Heart right ventricle (tissue), 16 donors: Measurements from ENCODE around the gene MAN2A1. TPM values are rescaled to one million over a fixed set of nuclear protein-coding genes. Genes with fewer than 3 reads are reported as not detected.

Source experiments
- ATAC-seq, 8 donors: fragments of 200-7000 bp; cut with Tn5 transposase; one replicate each; pipeline ENCODE4 v1.9.1; 2020; ENCODE audit warnings: mild to moderate bottlenecking in 8 of 8, moderate library complexity in 8 of 8, moderate number of reproducible peaks in 1 of 8
- DNase-seq, 2 donors: peaks; one replicate each; pipeline ENCODE4 v3.0.0-alpha.2; 2020
- H3K27ac ChIP-seq, 10 donors: fragments of 200-600 bp; sonication (generic) in 2 of 10; one replicate each; pipeline versions ENCODE4 v1.5.0 to v1.8.0; 2020 to 2022; ENCODE audit warnings: mild to moderate bottlenecking in 3 of 10
- H3K27me3 ChIP-seq, 7 donors: fragments of 200-600 bp; one replicate each; pipeline ENCODE4 v1.8.0; 2021 to 2022; ENCODE audit warnings: mild to moderate bottlenecking in 2 of 7
- H3K36me3 ChIP-seq, 9 donors: fragments of 200-600 bp; sonication (generic) in 1 of 9; one replicate each; pipeline versions ENCODE4 v1.5.0 to v1.8.0; 2020 to 2022; ENCODE audit warnings: mild to moderate bottlenecking in 2 of 9
- H3K4me1 ChIP-seq, 9 donors: fragments of 200-600 bp; sonication (generic) in 1 of 9; one replicate each; pipeline versions ENCODE4 v1.5.0 to v1.8.0; 2020 to 2022; ENCODE audit warnings: mild to moderate bottlenecking in 4 of 9
- H3K4me3 ChIP-seq, 10 donors: fragments of 200-600 bp; sonication (generic) in 2 of 10; one replicate each; pipeline versions ENCODE4 v1.5.0 to v1.8.0; 2020 to 2022; ENCODE audit warnings: mild to moderate bottlenecking in 7 of 10, moderate library complexity in 2 of 10
- H3K9me3 ChIP-seq, 11 donors: fragments of 200-600 bp in 10 of 11; sonication (generic) in 2 of 11; one replicate each; pipeline versions ENCODE4 v1.5.0 to v1.8.0; 2013 to 2022; ENCODE audit warnings: mild to moderate bottlenecking in 2 of 11, control low read depth in 1 of 11, moderate library complexity in 1 of 11
- CTCF ChIP-seq, 9 donors: fragments of 200-600 bp; sonication (generic) in 2 of 9; IDR thresholded peaks; one replicate each; pipeline versions ENCODE4 v1.5.0 to v1.8.0; 2021 to 2022; ENCODE audit warnings: antibody characterized with exemption in 9 of 9, mild to moderate bottlenecking in 5 of 9, moderate library complexity in 1 of 9
- WGBS, 2 donors: extraction: QIAGEN DNeasy Blood & Tissue Kit; methylation state at CpG; one replicate each; pipeline ENCODE4 v1.1.7; 2013; ENCODE audit warnings: inconsistent platforms in 1 of 2; 5-methylcytosine and 5-hydroxymethylcytosine counted together
- intact Hi-C, 10 donors: fragments of 100-400 bp; cut with DNase I; formaldehyde crosslinking; loops; one replicate each; pipeline versions ENCODE4 v1.11.1 to v1.14.2; 2022
- polyA plus RNA-seq, 2 donors: library from polyadenylated mRNA; stranded (reverse); fragments of 200-250 nt; gene quantifications; one replicate each; pipeline ENCODE4 v1.2.3, GENCODE V29; 2013
- total RNA-seq, 10 donors: library from RNA; stranded (reverse); fragmentation: NEBNext Ultra II Directional in 3 of 10; extraction: Animal tissue kit (Norgen Biotek cat#: 25700) in 3 of 10; gene quantifications; one replicate each; pipeline versions ENCODE4 v1.2.1 to v1.2.4, GENCODE V29; 2021 to 2023
- donor health status: Arrhythmogenic right ventricular cardiomyopathy.
- donor health status: ischemic (EF 13 %, LVEDD 7.1; RV severe dilation, severe dysfunction).
- donor health status: healthy with polysubstance abuse.
- donor health status: DM: no; HTN: yes; CAD: no.
- donor health status: DM: no; HTN: no; CAD: no.
- donor health status: ischemic (EF 25% LVEDD 6.9; RV normal size, moderate dysfunction).
- donor health status: ischemic (EF 25% LVEDD 5.7; RV mildly dilated, moderate dysfunction).
- donor health status: healthy.
- donor health status: DM: yes; HTN: yes; CAD: no.
- donor health status: Ischemic cardiomyopathy.
- donor health status: ischemic (EF 35%, LVEDD 5.7; RV mildly dilated, moderate dysfunction).
- donor health status: nonischemic (EF 11% LVEDD 7.7; RV severe dilation, severe dysfunction).
- donor health status: DM: yes; HTN: yes; CAD: no.
- donor health status: PGD.
- donor health status: ischemic (EF 29% LVEDD 5.4; RV normal size, mild dysfunction).
- donor health status: nonischemic (EF 23%, LVEDD 6.1; RV moderate dilation, normal function).

MAN2A1 gene
- total and polyA plus RNA-seq, 12 donors = 2.9 to 16.1 (median 6.5) TPM

DNA sequence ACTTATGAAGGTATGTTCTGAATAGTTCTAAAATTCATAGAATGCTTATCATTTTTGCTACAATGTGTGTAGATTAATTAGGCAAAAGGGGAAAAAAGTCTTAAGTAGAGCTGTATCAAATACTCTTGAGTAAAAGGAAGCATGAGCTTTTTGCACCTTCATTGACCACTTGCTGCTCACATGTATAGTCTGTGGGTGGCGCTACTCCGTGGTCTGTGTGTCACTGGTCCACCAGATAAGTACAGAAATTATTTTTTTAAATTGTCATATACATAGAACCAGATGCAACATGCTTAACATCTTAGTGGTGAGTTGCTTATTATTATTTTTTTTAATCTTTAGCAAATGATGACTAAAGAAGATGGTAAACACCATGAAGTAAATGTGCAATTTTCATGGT lies 130.2 kb downstream of the MAN2A1 start:
- no peaks in the 10 kb centered on the region for H3K27me3 ChIP-seq
- TF ChIP-seq CTCF (IDR thresholded peaks at IDR 0.05) = no peak
- DNase-seq = no peak
- ATAC-seq = no peak
- no peaks in the 10 kb centered on the region for H3K9me3 ChIP-seq
- H3K27ac ChIP-seq = no peak overlapping the region
- H3K4me3 ChIP-seq = no peak overlapping the region
- WGBS, 2 donors = 46 to 70% methylated on average over 2 of the region's 2 CpGs
- H3K36me3 ChIP-seq = peaks cover 0 to 79% (median 8%) of the 10 kb centered on the region in 9 donors
- intact Hi-C loops = no loop called here
- no peaks in the 10 kb centered on the region for H3K4me1 ChIP-seq

DNA sequence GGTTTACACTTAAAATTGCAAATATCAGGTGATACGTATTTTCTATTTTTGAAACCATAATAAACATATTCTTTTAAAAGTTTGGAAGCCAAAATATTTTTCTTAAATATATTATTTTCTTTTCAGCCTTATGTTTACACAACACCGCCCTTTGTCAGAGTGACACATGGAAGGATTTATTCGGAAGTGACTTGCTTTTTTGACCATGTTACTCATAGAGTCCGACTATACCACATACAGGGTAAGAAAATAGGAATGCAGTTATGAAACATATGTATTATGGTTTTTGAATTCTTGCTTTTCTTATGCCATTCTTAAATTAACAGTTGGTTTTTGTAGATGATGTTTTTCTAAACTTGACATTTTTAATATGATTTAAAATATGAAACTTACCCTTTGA lies 133.9 kb downstream of the MAN2A1 start:
- no peak for ATAC-seq
- TF ChIP-seq CTCF (IDR thresholded peaks at IDR 0.05) = no peak
- no peak overlapping the region for H3K27ac ChIP-seq
- 98% methylated on average over 4 of the region's 4 CpGs for WGBS, 2 donors
- H3K27me3 ChIP-seq = no peaks in the 10 kb centered on the region
- H3K4me3 ChIP-seq = no peak overlapping the region
- no peak for DNase-seq
- intact Hi-C loops = no loop called here
- peaks cover 0 to 90% (median 10%) of the 10 kb centered on the region in 9 donors for H3K36me3 ChIP-seq
- no peaks in the 10 kb centered on the region for H3K4me1 ChIP-seq
- no peaks in the 10 kb centered on the region for H3K9me3 ChIP-seq

GRCh38 chr5:109825450-109825849 lies 135.7 kb downstream of the MAN2A1 start:
- no peak for DNase-seq
- TF ChIP-seq CTCF (IDR thresholded peaks at IDR 0.05) = no peak
- no peaks in the 10 kb centered on the region for H3K4me1 ChIP-seq
- H3K36me3 ChIP-seq = peaks cover 0 to 86% (median 10%) of the 10 kb centered on the region in 9 donors
- H3K4me3 ChIP-seq = no peak overlapping the region
- H3K27ac ChIP-seq = no peak overlapping the region
- no peak for ATAC-seq
- no peaks in the 10 kb centered on the region for H3K9me3 ChIP-seq
- H3K27me3 ChIP-seq = no peaks in the 10 kb centered on the region
- WGBS, 2 donors = 91 to 98% methylated on average over 1 of the region's 1 CpG
- intact Hi-C loops = no loop called here

DNA sequence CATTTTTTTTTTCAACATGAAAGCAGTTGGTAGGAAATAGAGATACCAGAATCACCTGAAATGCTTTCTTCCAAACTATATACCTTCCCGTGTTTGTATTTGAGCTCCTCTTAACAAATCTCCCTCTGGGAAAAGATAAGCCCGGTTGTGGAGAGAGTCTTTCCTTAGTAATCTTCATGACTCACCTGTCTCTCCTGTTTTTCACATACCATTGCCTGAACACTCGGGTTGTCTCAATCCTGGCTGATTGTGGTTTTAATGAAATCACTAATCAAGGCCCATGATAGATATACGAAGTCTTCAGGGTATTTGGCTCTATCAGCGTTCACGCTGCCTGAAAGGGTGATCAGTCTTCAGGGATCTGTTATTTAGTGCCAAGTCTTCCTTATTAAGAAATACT lies 136.7 kb downstream of the MAN2A1 start:
- TF ChIP-seq CTCF (IDR thresholded peaks at IDR 0.05) = no peak
- no peaks in the 10 kb centered on the region for H3K9me3 ChIP-seq
- H3K36me3 ChIP-seq = peaks cover 0 to 84% (median 10%) of the 10 kb centered on the region in 9 donors
- no peak overlapping the region for H3K27ac ChIP-seq
- WGBS, 2 donors = 81 to 89% methylated on average over 6 of the region's 6 CpGs
- DNase-seq = no peak
- ATAC-seq = no peak
- H3K27me3 ChIP-seq = no peaks in the 10 kb centered on the region
- intact Hi-C loops = no loop called here
- no peaks in the 10 kb centered on the region for H3K4me1 ChIP-seq
- no peak overlapping the region for H3K4me3 ChIP-seq

DNA sequence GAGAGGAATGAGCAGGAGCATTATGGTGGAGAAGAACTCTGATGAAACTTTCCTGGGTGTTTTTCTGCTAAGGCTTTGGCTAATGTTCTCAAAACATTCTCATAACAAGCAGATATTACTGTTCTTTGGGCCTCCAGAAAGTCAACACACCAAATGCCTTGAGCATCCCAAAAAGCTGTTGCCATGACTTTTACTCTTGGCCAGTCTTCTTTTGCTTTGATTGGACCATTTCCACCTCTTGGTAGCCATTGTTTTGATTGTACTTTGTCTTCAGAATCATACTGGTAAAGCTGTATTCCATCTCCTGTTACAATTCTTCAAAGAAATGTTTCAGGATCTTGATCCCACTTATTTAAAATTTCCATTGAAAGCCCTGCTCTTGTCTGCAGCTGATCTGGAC lies 139.6 kb downstream of the MAN2A1 start:
- Histone ChIP-seq H3K27ac (no peak overlapping the region), H3K27me3 (no peaks in the 10 kb centered on the region), H3K4me1 (no peaks in the 10 kb centered on the region), H3K36me3 (peaks cover 0 to 62% (median 4%) of the 10 kb centered on the region in 9 donors), H3K4me3 (no peak overlapping the region), H3K9me3 (no peaks in the 10 kb centered on the region)
- no peak for DNase-seq
- no peak for TF ChIP-seq CTCF (IDR thresholded peaks at IDR 0.05)
- intact Hi-C loops = no loop called here
- ATAC-seq = no peak
